GM23338 (cell line): ENCODE measurements around the gene PRPF18. TPM values are rescaled to one million over a fixed set of nuclear protein-coding genes. Genes with fewer than 3 reads are reported as not detected.

ENCODE experiments used
- ATAC-seq: fragments of 200-7000 bp; cut with Tn5 transposase; 3 replicates; pipeline ENCODE4 v1.9.1; 2020
- DNase-seq: peaks from one replicate; pipeline ENCODE4 v3.0.0-alpha.2; 2015; ENCODE audit warnings: low spot score
- H2AFZ ChIP-seq: fragments of 200-600 bp; sonication (generic); 2 replicates; pipeline ENCODE4 v1.8.0; 2016; ENCODE audit warnings: antibody characterized with exemption, mild to moderate bottlenecking, moderate library complexity
- H3F3A ChIP-seq: fragments of 200-600 bp; sonication (generic); replicated peaks from 2 replicates; pipeline ENCODE4 v1.8.0; 2017; ENCODE audit warnings: antibody characterized with exemption, mixed run types, low read depth
- H3K27ac ChIP-seq: fragments of 200-600 bp; sonication (generic); 2 replicates; pipeline ENCODE4 v1.6.1; 2016; ENCODE audit warnings: low read depth
- H3K27me3 ChIP-seq: fragments of 200-600 bp; sonication (generic); 2 replicates; pipeline ENCODE4 v1.8.0; 2016; ENCODE audit warnings: mild to moderate bottlenecking, mixed run types, moderate library complexity; ENCODE audit not compliant: insufficient read depth
- H3K36me3 ChIP-seq: fragments of 200-600 bp; sonication (generic); 2 replicates; pipeline ENCODE4 v1.8.0; 2016; ENCODE audit warnings: mild to moderate bottlenecking; ENCODE audit not compliant: insufficient read depth
- H3K4me1 ChIP-seq: fragments of 200-600 bp; sonication (generic); 2 replicates; pipeline ENCODE4 v1.8.0; 2016; ENCODE audit warnings: mild to moderate bottlenecking, moderate library complexity; ENCODE audit not compliant: insufficient read depth
- H3K4me2 ChIP-seq: fragments of 200-600 bp; sonication (generic); 2 replicates; pipeline ENCODE4 v1.7.1; 2017; ENCODE audit warnings: mixed run types
- H3K4me3 ChIP-seq: fragments of 200-600 bp; sonication (generic); 2 replicates; pipeline ENCODE4 v1.6.1; 2016; ENCODE audit warnings: mixed run types
- H3K79me2 ChIP-seq: fragments of 200-600 bp; sonication (generic); replicated peaks from 2 replicates; pipeline ENCODE4 v1.8.0; 2017; ENCODE audit warnings: mild to moderate bottlenecking; ENCODE audit not compliant: insufficient read depth
- H3K9me2 ChIP-seq: fragments of 200-600 bp; sonication (generic); 2 replicates; pipeline ENCODE4 v1.8.0; 2017; ENCODE audit not compliant: insufficient read depth
- H4K20me1 ChIP-seq: fragments of 200-600 bp; sonication (generic); replicated peaks from 2 replicates; pipeline ENCODE4 v1.8.0; 2017; ENCODE audit warnings: mild to moderate bottlenecking; ENCODE audit not compliant: insufficient read depth
- H3K27ac Mint-ChIP-seq: 2 replicates; pipeline ENCODE4 v1.8.0; 2020; ENCODE audit warnings: inconsistent platforms, mild to moderate bottlenecking, moderate library complexity, mixed read lengths
- H3K27me3 Mint-ChIP-seq: 3 replicates; pipeline ENCODE4 v1.8.0; 2022; ENCODE audit warnings: low read depth, mild to moderate bottlenecking, moderate library complexity, mixed read lengths, inconsistent platforms; ENCODE audit not compliant: insufficient read depth, poor library complexity
- H3K36me3 Mint-ChIP-seq: 3 replicates; pipeline ENCODE4 v1.8.0; 2021; ENCODE audit warnings: low read depth, mild to moderate bottlenecking, inconsistent platforms, moderate library complexity, mixed read lengths
- H3K4me1 Mint-ChIP-seq: 3 replicates; pipeline ENCODE4 v1.8.0; 2020; ENCODE audit warnings: mild to moderate bottlenecking, inconsistent platforms, mixed read lengths
- H3K4me3 Mint-ChIP-seq: 3 replicates; pipeline ENCODE4 v1.8.0; 2021; ENCODE audit warnings: moderate library complexity, mild to moderate bottlenecking, inconsistent platforms, mixed read lengths
- H3K9me3 Mint-ChIP-seq: 3 replicates; pipeline ENCODE4 v1.8.0; 2020; ENCODE audit warnings: moderate library complexity, mild to moderate bottlenecking, inconsistent platforms, mixed read lengths
- CTCF ChIP-seq, 2 experiments: fragments of 200-600 bp in 1 of 2; sonication (generic) in 1 of 2; conservative IDR thresholded peaks; 2 replicates each; pipeline versions ENCODE4 v1.5.1 to v1.6.1; 2016 to 2017; ENCODE audit warnings: antibody characterized with exemption in 2 of 2, low read depth in 2 of 2, mild to moderate bottlenecking in 2 of 2, moderate library complexity in 1 of 2
- EZH2 ChIP-seq: fragments of 200-600 bp; sonication (generic); IDR thresholded peaks from one replicate; pipeline ENCODE4 v1.8.0; 2017; ENCODE audit warnings: antibody characterized with exemption, mild to moderate bottlenecking, low read depth; ENCODE audit not compliant: unreplicated experiment
- EZH2phosphoT487 ChIP-seq: fragments of 200-600 bp; sonication (generic); IDR thresholded peaks from one replicate; pipeline ENCODE4 v1.8.1; 2018; ENCODE audit warnings: antibody characterized with exemption; ENCODE audit not compliant: unreplicated experiment
- JUNB ChIP-seq: IDR thresholded peaks from one replicate; pipeline ENCODE4 v1.6.1; 2016; ENCODE audit warnings: antibody characterized with exemption; ENCODE audit not compliant: unreplicated experiment
- NANOG ChIP-seq: IDR thresholded peaks from 2 replicates; pipeline ENCODE4 v1.6.1; 2016; ENCODE audit warnings: antibody characterized with exemption, borderline replicate concordance
- ZNF114 ChIP-seq: fragments of 250-450 bp; sonication (Bioruptor Pico); IDR thresholded peaks from 2 replicates; pipeline ENCODE4 v1.5.0; 2020; ENCODE audit warnings: mild to moderate bottlenecking, moderate library complexity
- ZNF331 ChIP-seq: fragments of 250-450 bp; sonication (Bioruptor Pico); IDR thresholded peaks from 2 replicates; pipeline ENCODE4 v1.5.0; 2020; ENCODE audit warnings: low read depth, mild to moderate bottlenecking, moderate library complexity
- polyA plus RNA-seq: library from polyadenylated mRNA; unstranded; fragments of >200 nt; fragmentation: Nextera tagmentation; extraction: Ambion mirVana; gene quantifications from 2 replicates; pipeline ENCODE4 v1.2.1, GENCODE V29; 2016
- total RNA-seq: library from RNA; depleted of rRNA; stranded (reverse); fragments of >200 nt; shearing (Covaris generic); gene quantifications from 2 replicates; pipeline ENCODE4 v1.2.3, GENCODE V29; 2014
- TF ChIP-seq, protein P1 (sequence below): fragments of 250-450 bp; sonication (Bioruptor Pico); IDR thresholded peaks from 2 replicates; pipeline ENCODE4 v1.5.0; 2020; ENCODE audit warnings: mild to moderate bottlenecking, moderate library complexity

PRPF18 gene
- total and polyA plus RNA-seq, 2 experiments from 2014 or later: 15.1 to 17.2 TPM

- no peaks in the 10 kb centered on the region for H3F3A ChIP-seq
- no peaks in the 10 kb centered on the region for H3K4me1 ChIP-seq
- no peaks in the 10 kb centered on the region for H3K4me1 Mint-ChIP-seq
- H3K9me2 ChIP-seq: no peaks in the 10 kb centered on the region
- no peaks in the 10 kb centered on the region for H3K27me3 ChIP-seq
- H3K27ac Mint-ChIP-seq: no peak overlapping the region
- H3K4me3 Mint-ChIP-seq: no peak overlapping the region
- H3K9me3 Mint-ChIP-seq: no peaks in the 10 kb centered on the region
- peaks cover 48% of the 10 kb centered on the region for H3K36me3 Mint-ChIP-seq
- TF ChIP-seq, protein P1, sequence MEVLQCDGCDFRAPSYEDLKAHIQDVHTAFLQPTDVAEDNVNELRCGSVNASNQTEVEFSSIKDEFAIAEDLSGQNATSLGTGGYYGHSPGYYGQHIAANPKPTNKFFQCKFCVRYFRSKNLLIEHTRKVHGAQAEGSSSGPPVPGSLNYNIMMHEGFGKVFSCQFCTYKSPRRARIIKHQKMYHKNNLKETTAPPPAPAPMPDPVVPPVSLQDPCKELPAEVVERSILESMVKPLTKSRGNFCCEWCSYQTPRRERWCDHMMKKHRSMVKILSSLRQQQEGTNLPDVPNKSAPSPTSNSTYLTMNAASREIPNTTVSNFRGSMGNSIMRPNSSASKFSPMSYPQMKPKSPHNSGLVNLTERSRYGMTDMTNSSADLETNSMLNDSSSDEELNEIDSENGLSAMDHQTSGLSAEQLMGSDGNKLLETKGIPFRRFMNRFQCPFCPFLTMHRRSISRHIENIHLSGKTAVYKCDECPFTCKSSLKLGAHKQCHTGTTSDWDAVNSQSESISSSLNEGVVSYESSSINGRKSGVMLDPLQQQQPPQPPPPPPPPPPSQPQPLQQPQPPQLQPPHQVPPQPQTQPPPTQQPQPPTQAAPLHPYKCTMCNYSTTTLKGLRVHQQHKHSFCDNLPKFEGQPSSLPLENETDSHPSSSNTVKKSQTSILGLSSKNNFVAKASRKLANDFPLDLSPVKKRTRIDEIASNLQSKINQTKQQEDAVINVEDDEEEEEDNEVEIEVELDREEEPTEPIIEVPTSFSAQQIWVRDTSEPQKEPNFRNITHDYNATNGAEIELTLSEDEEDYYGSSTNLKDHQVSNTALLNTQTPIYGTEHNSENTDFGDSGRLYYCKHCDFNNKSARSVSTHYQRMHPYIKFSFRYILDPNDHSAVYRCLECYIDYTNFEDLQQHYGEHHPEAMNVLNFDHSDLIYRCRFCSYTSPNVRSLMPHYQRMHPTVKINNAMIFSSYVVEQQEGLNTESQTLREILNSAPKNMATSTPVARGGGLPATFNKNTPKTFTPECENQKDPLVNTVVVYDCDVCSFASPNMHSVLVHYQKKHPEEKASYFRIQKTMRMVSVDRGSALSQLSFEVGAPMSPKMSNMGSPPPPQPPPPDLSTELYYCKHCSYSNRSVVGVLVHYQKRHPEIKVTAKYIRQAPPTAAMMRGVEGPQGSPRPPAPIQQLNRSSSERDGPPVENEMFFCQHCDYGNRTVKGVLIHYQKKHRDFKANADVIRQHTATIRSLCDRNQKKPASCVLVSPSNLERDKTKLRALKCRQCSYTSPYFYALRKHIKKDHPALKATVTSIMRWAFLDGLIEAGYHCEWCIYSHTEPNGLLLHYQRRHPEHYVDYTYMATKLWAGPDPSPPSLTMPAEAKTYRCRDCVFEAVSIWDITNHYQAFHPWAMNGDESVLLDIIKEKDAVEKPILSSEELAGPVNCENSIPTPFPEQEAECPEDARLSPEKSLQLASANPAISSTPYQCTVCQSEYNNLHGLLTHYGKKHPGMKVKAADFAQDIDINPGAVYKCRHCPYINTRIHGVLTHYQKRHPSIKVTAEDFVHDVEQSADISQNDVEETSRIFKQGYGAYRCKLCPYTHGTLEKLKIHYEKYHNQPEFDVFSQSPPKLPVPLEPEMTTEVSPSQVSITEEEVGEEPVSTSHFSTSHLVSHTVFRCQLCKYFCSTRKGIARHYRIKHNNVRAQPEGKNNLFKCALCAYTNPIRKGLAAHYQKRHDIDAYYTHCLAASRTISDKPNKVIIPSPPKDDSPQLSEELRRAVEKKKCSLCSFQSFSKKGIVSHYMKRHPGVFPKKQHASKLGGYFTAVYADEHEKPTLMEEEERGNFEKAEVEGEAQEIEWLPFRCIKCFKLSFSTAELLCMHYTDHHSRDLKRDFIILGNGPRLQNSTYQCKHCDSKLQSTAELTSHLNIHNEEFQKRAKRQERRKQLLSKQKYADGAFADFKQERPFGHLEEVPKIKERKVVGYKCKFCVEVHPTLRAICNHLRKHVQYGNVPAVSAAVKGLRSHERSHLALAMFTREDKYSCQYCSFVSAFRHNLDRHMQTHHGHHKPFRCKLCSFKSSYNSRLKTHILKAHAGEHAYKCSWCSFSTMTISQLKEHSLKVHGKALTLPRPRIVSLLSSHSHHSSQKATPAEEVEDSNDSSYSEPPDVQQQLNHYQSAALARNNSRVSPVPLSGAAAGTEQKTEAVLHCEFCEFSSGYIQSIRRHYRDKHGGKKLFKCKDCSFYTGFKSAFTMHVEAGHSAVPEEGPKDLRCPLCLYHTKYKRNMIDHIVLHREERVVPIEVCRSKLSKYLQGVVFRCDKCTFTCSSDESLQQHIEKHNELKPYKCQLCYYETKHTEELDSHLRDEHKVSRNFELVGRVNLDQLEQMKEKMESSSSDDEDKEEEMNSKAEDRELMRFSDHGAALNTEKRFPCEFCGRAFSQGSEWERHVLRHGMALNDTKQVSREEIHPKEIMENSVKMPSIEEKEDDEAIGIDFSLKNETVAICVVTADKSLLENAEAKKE (CRISPR knock-in tag): no peak
- no peak for TF ChIP-seq NANOG
- no peak for TF ChIP-seq CTCF (conservative IDR thresholded peaks at IDR 0.05; ENCODE audit: low read depth in 2 of 2)
- TF ChIP-seq JUNB: no peak
- TF ChIP-seq ZNF114: no peak
- no peak for TF ChIP-seq ZNF331 (CRISPR knock-in tag)
- TF ChIP-seq EZH2: no peak
- TF ChIP-seq EZH2phosphoT487: no peak
- peaks cover 3% of the 10 kb centered on the region for H3K27me3 Mint-ChIP-seq
- DNase-seq (no peak), ATAC-seq (no peak)
- no peaks in the 10 kb centered on the region for H3K36me3 ChIP-seq
- H3K4me2 ChIP-seq: no peak overlapping the region
- no peak overlapping the region for H3K4me3 ChIP-seq
- H4K20me1 ChIP-seq: 0 out of 2 replicates have a peak, but pooled peaks cover 3% of the 10 kb centered on the region
- H3K79me2 ChIP-seq: no peaks in the 10 kb centered on the region
- H2AFZ ChIP-seq: no peak overlapping the region
- H3K27ac ChIP-seq: no peak overlapping the region
These were observed 64.2 kb downstream of the PRPF18 start for GRCh38 chr10:13650961-13651360.
